Fibroblast of villous mesenchyme (primary cell): ENCODE data around the gene OR2B2. TPM values are rescaled to one million over a fixed set of nuclear protein-coding genes. Genes with fewer than 3 reads are reported as not detected.

Source experiments
- DNase-seq: peaks from one replicate; pipeline ENCODE4 v3.0.0-alpha.2; 2010; ENCODE audit warnings: low read depth
- H3K4me3 ChIP-seq: 2 replicates; pipeline ENCODE4 v1.5.1; 2011; ENCODE audit warnings: low read depth, mild to moderate bottlenecking, low read length
- CTCF ChIP-seq: IDR thresholded peaks from 2 replicates; pipeline ENCODE4 v1.5.1; 2012; ENCODE audit warnings: low read depth, mild to moderate bottlenecking, low read length; ENCODE audit not compliant: insufficient read depth
- total RNA-seq: library from RNA; depleted of rRNA; stranded (reverse); fragments of >200 nt; gene quantifications from 2 replicates; pipeline ENCODE4 v1.2.3, GENCODE V29; 2012

The OR2B2 gene
- total RNA-seq, 1 donor = not detected

- DNase-seq = peak; percentile 80
Measured at GRCh38 chr6:27867051-27867944, 44.9 kb downstream of the OR2B2 start.

GRCh38 chr6:27866357-27867050, 45.7 kb downstream of the OR2B2 start:
- DNase-seq = peak; percentile 77
- TF ChIP-seq CTCF = no peak
- H3K4me3 ChIP-seq = peak overlapping the region; percentile 79

More at GRCh38 chr6:27867051-27867944, 44.9 kb downstream of the OR2B2 start:
- H3K4me3 ChIP-seq = peak overlapping the region; percentile 79
- TF ChIP-seq CTCF = no peak

GRCh38 chr6:27865850-27866356, 46.3 kb downstream of the OR2B2 start:
- H3K4me3 ChIP-seq = peak overlapping the region; percentile 79
- peak; percentile 15 for DNase-seq
- no peak for TF ChIP-seq CTCF

DNA sequence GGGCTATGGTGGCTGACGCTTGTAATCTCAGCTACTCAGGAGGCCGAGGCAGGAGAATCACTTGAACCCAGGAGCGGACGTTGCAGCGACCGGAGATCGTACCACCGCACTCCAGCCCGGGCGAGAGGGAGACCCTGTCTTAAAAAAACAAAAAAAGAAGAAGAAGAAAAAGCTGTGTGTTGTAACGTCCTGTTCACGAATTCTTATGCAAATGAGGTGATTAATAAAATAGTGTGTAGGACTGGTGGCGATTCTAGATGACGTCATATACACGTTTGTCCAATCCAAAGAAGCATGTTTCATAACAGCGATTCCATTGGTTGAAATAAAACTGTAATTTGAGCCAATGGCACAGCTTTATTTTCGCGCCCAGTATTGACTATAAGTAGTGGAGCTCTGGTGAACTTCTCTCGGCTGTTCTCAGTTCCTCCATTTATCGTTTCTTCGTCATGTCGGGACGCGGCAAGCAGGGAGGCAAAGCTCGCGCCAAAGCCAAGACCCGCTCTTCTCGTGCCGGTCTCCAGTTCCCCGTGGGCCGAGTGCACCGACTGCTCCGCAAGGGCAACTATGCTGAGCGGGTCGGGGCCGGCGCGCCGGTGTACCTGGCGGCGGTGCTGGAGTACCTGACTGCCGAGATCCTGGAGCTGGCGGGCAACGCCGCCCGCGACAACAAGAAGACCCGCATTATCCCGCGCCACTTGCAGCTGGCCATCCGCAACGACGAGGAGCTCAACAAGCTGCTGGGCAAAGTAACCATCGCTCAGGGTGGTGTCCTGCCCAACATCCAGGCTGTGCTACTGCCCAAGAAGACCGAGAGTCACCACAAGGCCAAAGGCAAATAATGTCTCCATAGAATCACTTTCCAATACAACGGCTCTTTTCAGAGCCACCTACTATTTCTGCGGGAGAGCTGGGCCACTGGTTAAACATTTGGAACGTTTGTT, 47.0 kb downstream of the OR2B2 start:
- DNase-seq = peak; percentile 99
- peak overlapping the region; percentile 79 for H3K4me3 ChIP-seq
- no peak for TF ChIP-seq CTCF

- DNase-seq = peak; percentile 29
- TF ChIP-seq CTCF = no peak
- peak overlapping the region; percentile 79 for H3K4me3 ChIP-seq
Measured at GRCh38 chr6:27863962-27864905, 48.0 kb downstream of the OR2B2 start.
